GM21515 (cell line): Measurements from ENCODE around the gene BRCA1.
"Not testable (repeated sequence)": the region's sequence is repeated elsewhere in the genome, so short reads cannot be mapped to it uniquely, and the experiment has no call there.

Experiments
- ATAC-seq: cut with Tn5 transposase; IDR thresholded peaks from one replicate; pipeline ENCODE4 v1.9.1; 2021; ENCODE audit not compliant: unreplicated experiment

The BRCA1 gene

DNA sequence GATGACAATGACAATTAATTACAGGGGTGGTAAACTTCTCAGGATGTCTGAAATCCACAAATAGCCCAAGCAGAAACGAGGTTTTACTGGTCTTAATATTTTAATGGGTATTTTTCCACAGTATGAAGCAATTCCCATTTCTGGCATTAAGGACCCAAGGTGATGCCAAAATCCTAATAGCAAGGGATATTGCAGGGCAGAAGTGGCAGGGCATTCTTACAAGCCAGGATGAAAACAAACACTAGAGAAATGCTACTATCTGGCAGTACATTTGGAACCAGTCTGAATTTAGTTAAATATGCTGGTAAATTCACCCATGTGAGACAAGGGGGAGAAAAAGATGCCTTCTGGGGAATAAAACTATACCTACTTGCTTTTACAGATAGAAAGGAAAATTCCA is 54.9 kb downstream of the BRCA1 start:
- ATAC-seq: no peak

DNA sequence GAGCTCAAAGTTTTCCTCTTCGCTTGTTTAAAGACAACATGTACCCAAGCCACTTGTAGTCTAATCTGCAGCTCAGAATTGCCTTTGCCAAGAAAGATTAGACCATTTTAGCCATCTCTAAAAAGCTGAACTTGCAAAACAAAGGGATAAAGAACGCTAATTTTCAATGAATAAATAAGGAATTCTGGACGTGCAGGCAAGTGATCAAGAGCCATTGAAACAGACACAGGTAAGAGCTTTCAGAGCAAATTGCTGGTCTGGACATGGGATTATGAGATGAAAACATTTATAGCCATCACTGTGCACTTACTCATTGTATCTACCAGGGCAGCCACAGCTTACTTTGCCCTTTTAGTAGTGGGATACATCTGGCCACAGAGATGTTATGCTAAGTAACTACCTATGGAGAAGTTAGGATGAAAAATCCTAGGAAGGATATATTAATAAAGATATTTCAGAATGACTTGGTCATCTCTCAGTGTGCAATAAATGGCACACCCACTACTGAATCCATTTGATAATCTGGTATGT is 55.7 kb downstream of the BRCA1 start:
- no peak for ATAC-seq

DNA sequence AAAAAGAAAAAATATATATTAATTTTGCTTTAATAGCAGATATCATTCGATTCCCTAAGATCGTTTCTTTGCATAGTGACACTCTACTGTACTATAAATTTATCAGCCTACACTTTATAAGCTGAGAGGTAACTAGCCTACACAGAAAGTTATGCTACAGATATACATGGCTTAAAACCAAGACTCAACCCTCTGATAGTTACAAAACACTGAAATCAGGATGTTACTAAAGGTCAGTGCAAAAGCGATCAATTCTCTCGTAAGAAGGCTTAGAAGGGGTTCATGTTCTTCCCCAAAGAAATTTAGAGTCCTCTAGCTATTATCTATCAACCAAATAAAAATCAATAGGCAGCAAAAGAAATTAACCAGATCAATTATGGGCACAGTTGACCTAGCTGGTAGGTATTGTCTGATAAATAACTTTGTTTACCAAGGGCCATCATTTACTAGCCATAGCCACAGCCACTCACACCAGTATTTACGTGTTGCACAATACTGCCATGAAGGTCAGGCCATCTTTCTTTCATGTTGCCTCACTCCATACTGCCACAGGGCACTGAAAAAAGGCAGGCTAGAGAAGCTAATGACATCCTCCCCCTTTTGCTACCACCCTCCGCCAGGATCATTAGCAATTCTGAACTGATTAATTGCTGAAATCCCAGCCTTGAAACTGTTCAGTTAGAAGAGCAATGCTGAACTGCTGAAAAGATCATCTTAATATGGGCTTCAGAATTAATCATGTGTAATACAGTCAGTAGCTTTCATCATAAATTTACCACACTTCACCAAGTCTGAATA is 56.4 kb downstream of the BRCA1 start:
- ATAC-seq: no peak

- ATAC-seq: no peak
Observed at GRCh38 chr17:43062984-43063638, 62.1 kb downstream of the BRCA1 start.

DNA sequence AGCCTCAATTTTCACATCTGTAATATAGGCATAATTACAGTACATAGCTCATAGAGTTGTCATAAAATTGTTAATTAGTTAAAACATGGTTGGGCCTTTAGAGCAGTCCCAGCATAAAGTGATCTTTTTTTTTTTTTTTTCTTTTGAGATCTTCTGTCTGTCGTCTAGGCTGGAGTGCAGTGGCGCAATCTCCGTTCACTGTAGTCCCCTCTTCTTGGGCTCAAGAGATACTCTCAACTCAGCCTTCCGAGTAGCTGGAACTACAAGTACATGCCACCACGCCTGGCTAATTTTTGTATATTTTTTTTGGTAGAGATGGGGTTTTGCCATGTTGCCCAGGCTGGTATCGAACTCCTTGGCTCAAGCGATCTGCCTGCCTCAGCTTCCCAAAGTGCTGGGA is 69.1 kb downstream of the BRCA1 start:
- no peak for ATAC-seq

DNA sequence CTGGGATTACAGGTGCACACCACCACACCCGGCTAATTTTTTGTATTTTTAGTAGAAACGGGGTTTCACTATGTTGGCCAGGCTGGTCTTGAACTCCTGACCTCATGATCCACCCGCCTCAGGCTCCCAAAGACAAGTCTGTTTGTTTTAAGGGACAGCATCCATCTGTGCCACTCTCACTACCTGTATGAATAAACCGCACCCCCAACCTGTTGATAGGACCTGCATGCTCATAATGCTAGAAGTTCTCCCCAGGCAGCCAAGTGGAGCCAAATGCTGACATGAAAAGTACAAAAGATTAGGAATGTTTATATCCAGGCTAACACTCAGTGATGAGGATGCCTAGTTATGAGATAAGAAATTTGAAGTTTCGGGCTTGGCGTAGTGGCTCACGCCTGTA is 72.2 kb downstream of the BRCA1 start:
- ATAC-seq: not testable (repeated sequence)

- ATAC-seq: no peak
Observed at GRCh38 chr17:43051969-43052368, 73.2 kb downstream of the BRCA1 start.

GRCh38 chr17:43044024-43044423 is 81.1 kb downstream of the BRCA1 start:
- ATAC-seq: no peak

GRCh38 chr17:43043307-43043706 is 81.9 kb downstream of the BRCA1 start:
- no peak for ATAC-seq

DNA sequence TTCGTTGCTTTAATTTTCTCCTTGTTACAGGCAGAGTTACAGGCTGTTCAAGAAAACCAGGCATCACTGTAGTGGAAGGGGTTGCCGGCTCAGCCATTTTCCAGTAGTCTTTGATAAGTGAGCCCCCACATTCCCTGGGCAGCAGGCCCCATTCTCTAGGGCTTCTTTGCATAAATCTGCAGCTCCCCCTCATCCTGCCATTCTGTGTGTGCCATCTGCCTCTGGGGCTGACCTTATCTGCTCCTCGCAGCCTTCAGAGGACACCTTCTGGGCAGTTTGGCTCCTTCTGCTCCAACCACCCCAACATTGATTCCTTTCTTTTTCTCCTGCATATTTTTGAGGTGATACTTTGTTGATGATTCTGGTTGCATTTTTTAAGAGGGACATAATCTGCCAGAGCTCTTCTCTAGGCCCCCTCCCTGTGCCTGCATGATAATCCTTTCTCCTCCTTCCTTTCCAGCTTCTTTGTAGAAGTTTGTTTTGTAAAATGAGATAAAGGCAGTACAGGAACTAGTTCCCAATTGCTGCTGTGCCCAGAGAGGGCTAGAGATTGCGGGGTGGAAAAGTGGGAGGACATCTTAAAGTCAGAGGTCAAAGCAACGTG is 83.0 kb downstream of the BRCA1 start:
- ATAC-seq: no peak

- ATAC-seq: no peak
Observed at GRCh38 chr17:43040655-43041054, 84.5 kb downstream of the BRCA1 start.

DNA sequence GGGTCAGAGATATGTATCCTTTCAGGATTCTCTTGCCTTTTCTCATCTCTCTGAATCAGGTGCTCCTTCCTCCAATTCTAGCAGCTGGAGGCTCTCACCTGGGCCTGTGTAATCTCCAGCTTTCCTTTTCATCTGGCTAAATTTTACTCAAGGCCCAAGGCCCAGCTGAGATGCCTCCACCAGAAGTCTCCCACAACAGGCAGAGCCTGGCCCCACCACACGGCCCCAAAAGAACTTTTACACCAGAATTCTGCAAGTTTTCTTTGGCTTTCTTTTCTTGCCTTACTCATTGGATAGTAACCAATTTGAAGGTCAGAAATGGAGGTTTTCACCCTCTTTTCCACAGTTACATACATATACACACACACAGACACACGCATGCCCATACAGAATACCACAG is 85.5 kb downstream of the BRCA1 start:
- ATAC-seq: no peak

GRCh38 chr17:43034894-43035293 is 90.3 kb downstream of the BRCA1 start:
- no peak for ATAC-seq

DNA sequence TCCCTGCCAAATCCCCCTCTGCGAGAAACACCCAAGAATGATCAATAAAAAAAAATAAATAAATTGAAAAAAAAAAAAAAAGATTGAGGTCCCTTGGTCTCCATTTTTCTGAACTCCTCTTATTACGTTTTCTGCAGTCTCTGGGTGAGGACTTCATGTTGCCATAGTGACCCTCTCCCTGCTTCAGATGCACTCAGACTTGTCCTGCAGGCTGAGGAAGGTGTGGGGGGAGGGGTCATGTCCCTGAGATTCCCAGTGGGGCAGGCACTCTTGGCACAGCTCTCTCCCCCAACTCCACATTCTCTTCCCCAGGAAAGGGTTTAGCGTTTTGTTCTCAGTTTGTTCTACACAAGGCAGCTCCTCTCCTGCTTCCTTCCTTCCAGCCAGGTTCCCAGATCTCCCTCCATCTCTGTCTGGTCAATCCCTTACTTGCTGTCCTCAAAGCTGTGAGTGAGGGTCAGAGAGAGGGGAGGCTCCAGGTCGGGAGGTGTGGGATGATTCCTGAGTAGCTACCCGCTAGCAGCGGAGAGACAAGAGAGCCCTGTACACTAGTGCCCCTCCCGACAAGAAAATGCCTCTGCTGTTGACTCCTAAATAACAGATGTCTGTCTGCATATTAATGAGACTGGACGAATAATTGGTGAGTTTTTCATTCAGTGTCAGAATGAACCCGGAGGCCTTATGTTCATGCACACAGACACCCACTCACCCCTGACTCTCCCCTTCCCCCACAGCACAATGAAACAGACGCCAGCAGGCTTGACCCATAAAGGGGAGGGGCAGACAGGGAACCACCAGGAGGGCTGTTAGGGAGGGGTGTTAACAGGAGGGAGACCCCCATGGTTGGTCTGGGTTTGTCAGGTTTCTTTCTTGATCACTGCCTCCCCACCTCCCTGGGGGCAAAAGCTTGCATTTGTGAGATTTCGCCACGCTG is 90.9 kb downstream of the BRCA1 start:
- no peak for ATAC-seq

DNA sequence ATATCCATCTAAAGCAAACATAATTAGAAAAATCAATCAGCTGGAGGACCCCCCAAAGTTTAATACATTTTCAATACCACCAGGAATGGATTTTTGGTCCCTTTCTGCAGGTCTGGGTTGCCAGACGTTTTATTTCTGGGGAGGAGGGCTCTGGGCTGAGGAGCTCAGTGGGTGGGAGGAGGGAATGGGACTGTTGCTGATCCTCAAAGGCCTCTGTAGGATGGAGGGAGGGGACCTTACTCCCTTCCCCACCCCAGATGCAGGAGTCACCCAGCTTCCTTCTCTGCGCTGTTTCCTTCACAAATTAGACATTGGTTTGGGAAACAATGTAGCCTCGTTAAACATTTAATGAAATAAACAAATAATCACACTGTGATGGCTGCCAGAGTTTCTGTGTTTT is 93.5 kb downstream of the BRCA1 start:
- ATAC-seq: no peak

DNA sequence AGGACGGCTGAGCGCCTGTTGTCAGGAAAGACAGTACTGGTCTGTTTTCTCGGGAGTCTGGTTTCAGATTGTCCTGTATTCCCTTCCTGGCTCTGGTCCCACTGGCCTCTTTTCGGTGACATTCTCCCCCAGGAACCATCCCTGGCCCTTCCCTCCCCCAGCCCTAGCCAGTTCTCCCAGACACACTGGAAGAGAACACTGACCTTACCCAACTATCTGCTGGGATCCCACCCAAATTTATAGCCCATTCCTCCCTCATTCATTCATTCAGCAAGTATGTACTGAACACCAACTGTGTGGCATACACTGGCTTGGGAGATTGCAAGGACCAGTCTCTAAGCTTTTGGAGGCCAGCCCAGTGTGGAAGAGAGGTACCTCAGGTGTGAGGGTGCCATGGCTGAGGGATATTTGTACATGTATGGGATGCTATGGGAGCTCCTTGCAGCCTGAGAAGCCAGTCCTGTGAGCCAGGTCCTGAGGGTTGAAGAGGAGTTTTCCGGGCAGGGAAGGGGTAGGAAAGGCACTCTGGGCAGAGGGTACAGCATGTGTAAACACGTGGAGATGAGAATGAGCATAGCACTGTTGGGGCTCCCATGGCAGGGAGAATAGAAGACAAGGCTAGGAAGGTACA is 94.9 kb downstream of the BRCA1 start:
- ATAC-seq: no peak

GRCh38 chr17:43028221-43028861 is 96.8 kb downstream of the BRCA1 start:
- ATAC-seq: no peak

DNA sequence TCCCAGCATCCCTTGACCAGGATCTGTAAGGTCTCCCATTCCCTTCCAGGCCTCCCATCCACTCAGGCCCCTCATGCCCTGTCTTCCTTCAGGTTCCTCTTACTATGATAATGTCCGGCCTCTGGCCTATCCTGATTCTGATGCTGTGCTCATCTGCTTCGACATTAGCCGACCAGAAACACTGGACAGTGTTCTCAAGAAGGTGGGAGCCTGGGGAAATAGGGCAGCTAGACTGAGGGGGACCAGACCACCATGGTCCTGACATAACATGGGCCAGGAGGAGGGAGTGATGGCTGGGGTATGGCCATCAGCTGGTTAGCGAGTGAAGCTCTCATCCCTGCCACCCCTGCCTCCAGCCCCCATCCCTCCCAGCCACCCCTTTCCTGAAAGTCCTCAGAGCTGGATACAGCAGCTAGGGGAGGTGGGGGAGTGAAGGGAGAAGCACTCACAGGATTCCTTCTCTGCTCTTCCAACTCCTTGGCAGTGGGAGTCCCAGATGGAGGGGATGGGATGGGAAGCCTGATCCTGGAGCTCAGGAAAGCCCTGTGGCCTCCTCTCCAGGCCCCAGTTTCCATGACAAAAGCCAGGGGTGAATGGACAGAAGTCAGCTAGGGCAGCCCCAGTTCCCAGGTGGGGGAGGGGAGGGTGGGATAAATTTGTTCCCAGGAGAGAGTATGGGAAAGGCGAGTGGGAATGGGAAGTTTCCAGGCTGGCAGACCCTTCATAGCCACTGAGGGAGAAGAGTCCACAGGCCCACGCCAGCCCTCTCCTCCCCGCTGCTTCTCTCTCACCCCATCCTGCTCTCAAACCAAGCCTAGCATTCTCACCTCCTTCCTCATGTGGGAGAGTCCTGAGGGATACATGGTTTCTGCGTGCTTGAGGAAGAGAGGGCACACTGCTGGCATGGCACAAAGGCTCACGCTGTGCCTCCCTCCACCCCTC is 97.8 kb downstream of the BRCA1 start:
- no peak for ATAC-seq

GRCh38 chr17:43026595-43026994 is 98.6 kb downstream of the BRCA1 start:
- ATAC-seq: no peak
